ENCODE data around the gene PNCK.
"Not testable (repeated sequence)": the region's sequence is repeated elsewhere in the genome, so short reads cannot be mapped to it uniquely, and the experiment has no call there.

PNCK gene

DNA sequence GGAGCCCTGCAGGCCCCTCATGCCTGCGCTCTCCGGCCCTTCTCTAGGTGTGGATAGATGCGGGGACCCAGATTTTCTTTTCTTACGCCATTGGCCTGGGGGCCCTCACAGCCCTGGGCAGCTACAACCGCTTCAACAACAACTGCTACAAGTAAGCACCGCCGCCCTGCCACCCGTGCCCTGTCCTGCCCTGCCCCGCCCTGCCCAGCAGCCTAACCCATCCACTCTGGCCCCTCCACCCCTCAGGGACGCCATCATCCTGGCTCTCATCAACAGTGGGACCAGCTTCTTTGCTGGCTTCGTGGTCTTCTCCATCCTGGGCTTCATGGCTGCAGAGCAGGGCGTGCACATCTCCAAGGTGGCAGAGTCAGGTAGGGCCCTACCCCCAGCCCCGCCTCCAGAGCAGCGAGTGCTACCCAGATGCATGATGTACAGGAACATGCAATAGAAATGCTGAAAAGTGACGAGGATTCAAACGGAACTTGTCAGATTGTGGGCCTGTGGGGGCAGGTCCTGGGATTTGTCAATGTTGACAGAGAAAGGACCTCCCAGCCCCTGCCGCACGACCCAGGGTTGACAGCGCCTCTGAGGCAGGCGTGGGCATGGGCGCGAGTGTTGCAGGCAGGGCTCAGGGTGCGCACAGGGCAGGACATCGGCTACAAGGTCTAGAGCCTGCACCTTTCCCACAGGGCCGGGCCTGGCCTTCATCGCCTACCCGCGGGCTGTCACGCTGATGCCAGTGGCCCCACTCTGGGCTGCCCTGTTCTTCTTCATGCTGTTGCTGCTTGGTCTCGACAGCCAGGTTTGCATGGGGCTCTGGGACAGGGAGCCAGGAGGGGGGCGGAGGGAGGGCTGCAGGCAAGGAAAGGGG lies 19.8 kb upstream of the PNCK start:
- CTCF ChIA-PET = interaction anchor here (1.2 kb wide), 1 partner anchor 15 kb away, joined by 4 read pairs; no protein-coding TSS in a partner anchor
- POLR2A ChIA-PET = no interaction called here
- TF ChIP-seq CTBP1 (IDR thresholded peaks at IDR 0.05; ENCODE audit: borderline replicate concordance) (no peak), FOXK2 (IDR thresholded peaks at IDR 0.05) (no peak), ARNT (IDR thresholded peaks at IDR 0.05) (no peak), ELF4 (IDR thresholded peaks at IDR 0.05) (no peak), NFRKB (IDR thresholded peaks at IDR 0.05) (no peak), SUZ12 (IDR thresholded peaks at IDR 0.05) (no peak), BHLHE40 (IDR thresholded peaks at IDR 0.05; ENCODE audit: borderline replicate concordance) (no peak), ZNF384 (IDR thresholded peaks at IDR 0.05) (no peak), L3MBTL2 (conservative IDR thresholded peaks at IDR 0.05) (no peak), FOXM1 (IDR thresholded peaks at IDR 0.05; ENCODE audit: borderline replicate concordance) (no peak), HDGF (IDR thresholded peaks at IDR 0.05; ENCODE audit: borderline replicate concordance) (no peak), TARDBP (IDR thresholded peaks at IDR 0.05) (no peak), SP1 (IDR thresholded peaks at IDR 0.05) (no peak), FOXA1 (IDR thresholded peaks at IDR 0.05) (no peak), LEF1 (IDR thresholded peaks at IDR 0.05; ENCODE audit: borderline replicate concordance) (no peak)
- TF ChIP-seq, protein P1, sequence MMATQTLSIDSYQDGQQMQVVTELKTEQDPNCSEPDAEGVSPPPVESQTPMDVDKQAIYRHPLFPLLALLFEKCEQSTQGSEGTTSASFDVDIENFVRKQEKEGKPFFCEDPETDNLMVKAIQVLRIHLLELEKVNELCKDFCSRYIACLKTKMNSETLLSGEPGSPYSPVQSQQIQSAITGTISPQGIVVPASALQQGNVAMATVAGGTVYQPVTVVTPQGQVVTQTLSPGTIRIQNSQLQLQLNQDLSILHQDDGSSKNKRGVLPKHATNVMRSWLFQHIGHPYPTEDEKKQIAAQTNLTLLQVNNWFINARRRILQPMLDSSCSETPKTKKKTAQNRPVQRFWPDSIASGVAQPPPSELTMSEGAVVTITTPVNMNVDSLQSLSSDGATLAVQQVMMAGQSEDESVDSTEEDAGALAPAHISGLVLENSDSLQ (IDR thresholded peaks at IDR 0.05) = no peak
- DNase-seq (ENCODE audit: extremely low spot score) = no peak

DNA sequence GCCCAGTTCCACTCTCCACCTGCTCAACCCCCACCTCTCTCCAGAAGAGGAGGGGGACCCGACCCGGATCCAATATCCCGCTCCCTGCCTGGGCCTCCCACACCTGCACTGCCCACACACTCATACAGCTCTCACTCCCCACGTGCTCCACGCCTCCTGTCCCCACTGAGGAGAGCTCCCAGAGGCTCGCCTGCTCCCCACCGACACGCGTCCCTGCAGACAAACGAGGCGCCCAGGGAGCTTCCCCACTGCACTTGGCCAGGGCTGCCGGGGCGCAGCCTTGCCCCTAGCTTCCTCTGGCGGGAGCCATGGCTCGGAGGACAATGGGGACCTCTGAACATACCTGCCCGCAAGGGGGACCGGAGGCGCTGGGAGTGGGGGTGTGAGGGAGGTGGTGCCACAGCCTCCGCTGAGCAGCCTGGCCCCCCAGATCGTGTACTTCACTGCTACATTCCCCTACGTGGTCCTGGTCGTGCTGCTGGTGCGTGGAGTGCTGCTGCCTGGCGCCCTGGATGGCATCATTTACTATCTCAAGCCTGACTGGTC lies 19.1 kb upstream of the PNCK start:
- TF ChIP-seq CTBP1 (IDR thresholded peaks at IDR 0.05; ENCODE audit: borderline replicate concordance) (no peak), L3MBTL2 (conservative IDR thresholded peaks at IDR 0.05) (no peak)
- no peak for DNase-seq (ENCODE audit: extremely low spot score)
- ChIA-PET POLR2A (no interaction called here), CTCF (interaction anchor here (1.2 kb wide), 1 partner anchor 15 kb away, joined by 4 read pairs; no protein-coding TSS in a partner anchor)

DNA sequence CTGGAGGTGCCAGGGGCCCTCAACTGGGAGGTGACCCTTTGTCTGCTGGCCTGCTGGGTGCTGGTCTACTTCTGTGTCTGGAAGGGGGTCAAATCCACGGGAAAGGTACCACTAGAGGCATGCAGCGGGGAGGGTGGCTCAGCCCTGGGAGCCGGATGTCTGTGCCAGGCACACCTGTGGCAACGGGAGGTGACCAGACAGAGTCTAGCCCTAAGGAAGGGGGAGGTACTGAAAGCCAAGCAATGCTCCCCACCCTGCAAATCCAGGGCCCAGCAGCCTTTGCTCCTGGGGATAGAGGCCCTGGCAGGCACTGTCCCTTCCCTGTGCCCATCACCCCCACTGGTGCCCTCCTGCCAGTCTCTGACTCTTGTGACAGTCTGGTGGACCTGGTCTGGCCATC lies 18.4 kb upstream of the PNCK start:
- ChIA-PET POLR2A (no interaction called here), CTCF (interaction anchor here (1.2 kb wide), 1 partner anchor 16 kb away, joined by 4 read pairs; no protein-coding TSS in a partner anchor)
- DNase-seq (ENCODE audit: extremely low spot score) = no peak
- TF ChIP-seq NFRKB (IDR thresholded peaks at IDR 0.05) (no peak), ZNF384 (IDR thresholded peaks at IDR 0.05) (no peak), FOXA1 (IDR thresholded peaks at IDR 0.05) (no peak), FOXK2 (IDR thresholded peaks at IDR 0.05) (no peak), TARDBP (IDR thresholded peaks at IDR 0.05) (no peak), SUZ12 (IDR thresholded peaks at IDR 0.05) (no peak), BHLHE40 (IDR thresholded peaks at IDR 0.05; ENCODE audit: borderline replicate concordance) (no peak), L3MBTL2 (conservative IDR thresholded peaks at IDR 0.05) (no peak), ELF4 (IDR thresholded peaks at IDR 0.05) (no peak), ARNT (IDR thresholded peaks at IDR 0.05) (no peak), HDGF (IDR thresholded peaks at IDR 0.05; ENCODE audit: borderline replicate concordance) (no peak), LEF1 (IDR thresholded peaks at IDR 0.05; ENCODE audit: borderline replicate concordance) (no peak), FOXM1 (IDR thresholded peaks at IDR 0.05; ENCODE audit: borderline replicate concordance) (no peak)
- TF ChIP-seq, protein P1 (IDR thresholded peaks at IDR 0.05) = no peak

DNA sequence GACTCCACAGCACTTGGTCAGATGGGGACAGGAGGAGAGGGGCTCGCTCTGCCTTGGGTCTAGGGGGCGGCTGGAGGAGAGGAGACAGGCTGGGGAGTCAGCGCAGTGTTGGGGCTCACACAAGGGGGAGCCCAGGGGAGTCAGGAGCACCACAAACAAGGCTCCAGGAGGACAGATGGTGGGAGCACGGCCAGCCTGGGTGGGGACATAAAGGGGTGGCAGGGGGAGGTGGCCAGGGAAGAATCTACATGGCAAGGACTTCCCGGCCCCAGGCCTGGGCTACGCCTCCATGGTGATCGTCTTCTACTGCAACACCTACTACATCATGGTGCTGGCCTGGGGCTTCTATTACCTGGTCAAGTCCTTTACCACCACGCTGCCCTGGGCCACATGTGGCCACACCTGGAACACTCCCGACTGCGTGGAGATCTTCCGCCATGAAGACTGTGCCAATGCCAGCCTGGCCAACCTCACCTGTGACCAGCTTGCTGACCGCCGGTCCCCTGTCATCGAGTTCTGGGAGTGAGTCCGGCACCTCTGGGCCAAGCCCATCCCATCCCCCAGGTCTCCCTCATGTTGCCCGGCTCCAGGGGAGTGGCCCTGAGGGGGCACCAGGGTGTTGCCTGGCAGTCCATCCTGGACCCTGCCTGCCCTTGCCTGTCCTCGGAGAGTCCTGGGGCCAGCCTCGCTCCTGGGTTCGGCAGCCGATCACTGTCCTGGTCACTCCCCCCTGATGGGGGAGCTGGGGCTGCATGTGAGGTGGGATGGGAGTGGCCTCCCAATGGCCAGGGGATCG lies 17.6 kb upstream of the PNCK start:
- CTCF ChIA-PET; POLR2A ChIA-PET; DNase-seq (ENCODE audit: extremely low spot score): not testable (repeated sequence)

DNA sequence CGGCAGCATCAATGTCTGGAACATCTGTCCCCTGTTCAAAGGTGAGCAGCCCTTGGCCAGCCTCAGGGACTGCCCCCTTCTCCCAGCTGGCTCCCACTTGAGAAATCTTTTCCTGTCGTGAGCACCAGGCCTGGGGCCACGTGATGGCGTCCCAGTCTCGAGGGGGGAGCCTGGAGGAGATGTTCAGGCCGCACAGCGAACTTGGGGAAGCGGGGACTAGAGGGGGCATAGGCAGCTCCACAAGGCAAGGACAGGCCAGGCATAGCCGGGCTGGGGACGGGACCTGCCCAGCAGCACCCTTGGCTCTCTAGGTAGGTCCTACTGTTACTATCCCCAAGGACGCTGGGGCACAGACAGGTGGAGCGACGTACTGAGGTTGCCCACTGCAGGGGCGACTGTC lies 16.9 kb upstream of the PNCK start:
- ChIA-PET CTCF (no interaction called here), POLR2A (no interaction called here)
- no peak for TF ChIP-seq SUZ12 (IDR thresholded peaks at IDR 0.05)
- TF ChIP-seq FOXA1 (IDR thresholded peaks at IDR 0.05) = no peak
- DNase-seq (ENCODE audit: extremely low spot score) = no peak

DNA sequence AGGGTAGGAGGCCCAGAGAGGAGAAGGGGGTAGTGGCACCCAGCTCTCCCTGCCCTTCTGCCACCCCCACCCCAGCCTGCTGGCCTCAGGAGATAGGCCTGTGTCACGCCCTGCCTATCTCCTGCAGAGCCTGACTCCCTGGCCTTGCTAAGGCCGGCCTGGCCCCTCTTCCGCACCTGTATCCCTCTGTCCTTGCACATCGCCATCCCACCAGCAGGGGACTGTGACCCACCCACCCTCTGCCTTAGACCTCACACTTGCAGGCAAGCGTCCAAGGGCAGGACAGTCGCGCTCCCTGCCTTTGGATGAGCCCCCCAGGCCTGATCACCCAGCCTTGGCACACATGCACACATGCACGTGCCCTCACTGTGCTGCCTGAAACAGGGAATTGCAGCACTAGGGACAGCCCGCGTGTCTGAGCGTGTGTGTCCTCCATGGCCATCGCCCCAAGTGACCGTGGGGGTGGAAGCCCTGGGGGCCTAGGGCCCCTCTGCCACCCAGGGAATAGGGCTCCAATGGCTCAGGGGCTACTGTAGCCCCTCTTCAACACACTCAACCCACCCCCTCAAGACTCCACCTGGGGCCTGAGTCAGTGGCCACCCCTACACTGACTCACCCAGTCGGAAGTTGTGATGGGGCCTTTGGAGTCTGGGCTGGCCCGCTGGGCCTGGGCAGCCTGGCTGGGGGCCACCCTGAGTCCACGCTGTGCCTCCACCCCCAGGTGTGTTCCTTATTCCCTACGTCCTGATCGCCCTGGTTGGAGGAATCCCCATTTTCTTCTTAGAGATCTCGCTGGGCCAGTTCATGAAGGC lies 16.2 kb upstream of the PNCK start:
- POLR2A ChIA-PET = no interaction called here
- CTCF ChIA-PET = no interaction called here
- no peak for TF ChIP-seq CTBP1 (IDR thresholded peaks at IDR 0.05; ENCODE audit: borderline replicate concordance)
- no peak for TF ChIP-seq SP1 (IDR thresholded peaks at IDR 0.05)
- TF ChIP-seq, protein P1 (IDR thresholded peaks at IDR 0.05) = no peak
- no peak for TF ChIP-seq ELF4 (IDR thresholded peaks at IDR 0.05)
- TF ChIP-seq NFRKB (IDR thresholded peaks at IDR 0.05) = no peak
- no peak for TF ChIP-seq ZNF384 (IDR thresholded peaks at IDR 0.05)
- no peak for TF ChIP-seq BHLHE40 (IDR thresholded peaks at IDR 0.05; ENCODE audit: borderline replicate concordance)
- no peak for TF ChIP-seq ARNT (IDR thresholded peaks at IDR 0.05)
- no peak for TF ChIP-seq FOXA1 (IDR thresholded peaks at IDR 0.05)
- no peak for TF ChIP-seq L3MBTL2 (conservative IDR thresholded peaks at IDR 0.05)
- no peak for TF ChIP-seq SUZ12 (IDR thresholded peaks at IDR 0.05)
- TF ChIP-seq FOXK2 (IDR thresholded peaks at IDR 0.05) = no peak
- no peak for TF ChIP-seq LEF1 (IDR thresholded peaks at IDR 0.05; ENCODE audit: borderline replicate concordance)
- no peak for TF ChIP-seq HDGF (IDR thresholded peaks at IDR 0.05; ENCODE audit: borderline replicate concordance)
- TF ChIP-seq TARDBP (IDR thresholded peaks at IDR 0.05) = no peak
- no peak for TF ChIP-seq FOXM1 (IDR thresholded peaks at IDR 0.05; ENCODE audit: borderline replicate concordance)
- no peak for DNase-seq (ENCODE audit: extremely low spot score)
